OCI-LY7 (cell line): ENCODE measurements around the gene CRB2. TPM values are rescaled to one million over a fixed set of nuclear protein-coding genes. Genes with fewer than 3 reads are reported as not detected.

Experiments
- BruUV-seq: library from RNA; stranded (reverse); fragments of 400-500 nt; replicated peaks from 2 replicates; lab custom pipeline; 2021; lab: Mats Ljungman, UMichigan
- CTCF ChIA-PET: fragments of 300-600 bp; sonication (Branson Sonifier 250); formaldehyde crosslinking; loops from one replicate; lab custom pipeline; 2022; ENCODE audit warnings: antibody characterized with exemption; ENCODE audit not compliant: unreplicated experiment; lab: Charles Lee
- POLR2A ChIA-PET: fragments of 300-600 bp; sonication (Branson Sonifier 250); formaldehyde crosslinking; loops from one replicate; lab custom pipeline; 2022; ENCODE audit warnings: antibody characterized with exemption; lab: Charles Lee
- DNase-seq: peaks from one replicate; pipeline ENCODE4 v3.0.0-alpha.2; 2015; ENCODE audit warnings: low spot score
- H2AFZ ChIP-seq: fragments of 200-600 bp; sonication (generic), shearing (Covaris generic); 2 replicates; pipeline ENCODE4 v1.6.1; 2014; ENCODE audit warnings: mild to moderate bottlenecking, antibody characterized with exemption, low read length, moderate library complexity
- H3K27ac ChIP-seq: fragments of 200-600 bp; sonication (generic); 2 replicates; pipeline ENCODE4 v1.5.1; 2014; ENCODE audit warnings: mixed run types, low read depth, mild to moderate bottlenecking, moderate library complexity, low read length, inconsistent platforms; ENCODE audit not compliant: poor library complexity, severe bottlenecking
- H3K36me3 ChIP-seq: fragments of 200-600 bp; sonication (generic); 2 replicates; pipeline ENCODE4 v1.6.1; 2014; ENCODE audit warnings: mild to moderate bottlenecking, antibody characterized with exemption, low read length, moderate library complexity, mixed read lengths; ENCODE audit not compliant: insufficient read depth
- H3K4me1 ChIP-seq: fragments of 200-600 bp; sonication (generic); 2 replicates; pipeline ENCODE4 v1.5.1; 2014; ENCODE audit warnings: mild to moderate bottlenecking, low read length; ENCODE audit not compliant: insufficient read depth, poor library complexity, severe bottlenecking
- H3K4me2 ChIP-seq: fragments of 200-600 bp; sonication (generic); 2 replicates; pipeline ENCODE4 v1.6.1; 2014; ENCODE audit warnings: mild to moderate bottlenecking, low read length
- H3K4me3 ChIP-seq: fragments of 200-600 bp; sonication (generic); 2 replicates; pipeline ENCODE4 v1.5.1; 2014; ENCODE audit warnings: mild to moderate bottlenecking, low read depth, low read length; ENCODE audit not compliant: poor library complexity, severe bottlenecking
- H3K79me2 ChIP-seq: fragments of 200-600 bp; sonication (generic); 2 replicates; pipeline ENCODE4 v1.6.1; 2016; ENCODE audit warnings: low read depth, mild to moderate bottlenecking, low read length, moderate library complexity, mixed read lengths; ENCODE audit not compliant: insufficient read depth
- H3K9me2 ChIP-seq: fragments of 200-600 bp; sonication (generic); 2 replicates; pipeline ENCODE4 v1.6.1; 2016; ENCODE audit warnings: mild to moderate bottlenecking, low read length, mixed read lengths; ENCODE audit not compliant: insufficient read depth
- H3K9me3 ChIP-seq: fragments of 200-600 bp; sonication (generic); 2 replicates; pipeline ENCODE4 v1.6.1; 2014; ENCODE audit warnings: mild to moderate bottlenecking, mixed run types, low read length, mixed read lengths
- H4K20me1 ChIP-seq: fragments of 200-600 bp; sonication (generic); 2 replicates; pipeline ENCODE4 v1.6.1; 2014; ENCODE audit warnings: mild to moderate bottlenecking, antibody characterized with exemption, low read length, moderate library complexity, mixed read lengths; ENCODE audit not compliant: insufficient read depth
- CTCF ChIP-seq: fragments of 200-600 bp; sonication (generic); conservative IDR thresholded peaks from 2 replicates; pipeline ENCODE4 v1.5.1; 2014; ENCODE audit warnings: mild to moderate bottlenecking, antibody characterized with exemption, low read length, moderate library complexity, mixed read lengths
- EZH2phosphoT487 ChIP-seq: fragments of 200-600 bp; sonication (generic); IDR thresholded peaks from 2 replicates; pipeline ENCODE4 v1.6.1; 2018; ENCODE audit warnings: low read depth, borderline replicate concordance, mild to moderate bottlenecking, mixed run types, antibody characterized with exemption, low read length, moderate library complexity, mixed read lengths
- intact Hi-C: fragments of 100-400 bp; cut with micrococcal nuclease; formaldehyde crosslinking; loops from one replicate; pipeline ENCODE4 v1.10.0; 2022; ENCODE audit not compliant: unreplicated experiment
- total RNA-seq, 2 experiments: library from RNA; depleted of rRNA in 1 of 2; stranded (reverse); fragments of >200 nt in 1 of 2; shearing (Covaris generic) in 1 of 2; gene quantifications; 2 replicates each; pipeline ENCODE4 v1.2.3, GENCODE V29; 2014 to 2022

CRB2 gene
- total RNA-seq, 2 experiments from 2014 or later, result 1.6 to 3.4 TPM

GRCh38 chr9:123414204-123414603, 58.2 kb downstream of the CRB2 start:
- H3K36me3 ChIP-seq, result no peaks in the 10 kb centered on the region
- ChIA-PET CTCF (no interaction called here), POLR2A (no interaction called here)
- H3K4me1 ChIP-seq, result no peaks in the 10 kb centered on the region
- intact Hi-C loops, result no loop called here
- H3K79me2 ChIP-seq, result no peaks in the 10 kb centered on the region
- H3K27ac ChIP-seq, result no peak overlapping the region
- no peak overlapping the region for H3K4me2 ChIP-seq
- no peak overlapping the region for H3K4me3 ChIP-seq
- H3K9me3 ChIP-seq, result no peaks in the 10 kb centered on the region
- H2AFZ ChIP-seq, result no peak overlapping the region
- no peak for DNase-seq
- no peaks in the 10 kb centered on the region for H3K9me2 ChIP-seq
- no TSS peak for BruUV-seq
- no peaks in the 10 kb centered on the region for H4K20me1 ChIP-seq
- no peak for TF ChIP-seq CTCF
- no peak for TF ChIP-seq EZH2phosphoT487

- no peak overlapping the region for H3K4me3 ChIP-seq
- BruUV-seq, result no TSS peak
- TF ChIP-seq CTCF, result no peak
- TF ChIP-seq EZH2phosphoT487, result no peak
- H3K4me1 ChIP-seq, result no peaks in the 10 kb centered on the region
- H3K79me2 ChIP-seq, result no peaks in the 10 kb centered on the region
- H3K4me2 ChIP-seq, result no peak overlapping the region
- no peaks in the 10 kb centered on the region for H4K20me1 ChIP-seq
- H3K9me2 ChIP-seq, result no peaks in the 10 kb centered on the region
- no peak overlapping the region for H2AFZ ChIP-seq
- no peak for DNase-seq
- intact Hi-C loops, result no loop called here
- no peak overlapping the region for H3K27ac ChIP-seq
- POLR2A ChIA-PET, result no interaction called here
- H3K9me3 ChIP-seq, result no peaks in the 10 kb centered on the region
- no peaks in the 10 kb centered on the region for H3K36me3 ChIP-seq
- CTCF ChIA-PET, result interaction anchor here (0.6 kb wide), 1 partner anchor 1219 kb away, joined by 3 read pairs; no protein-coding TSS in a partner anchor
Observed at GRCh38 chr9:123414936-123415930, 59.2 kb downstream of the CRB2 start.

GRCh38 chr9:123416176-123416575, 60.2 kb downstream of the CRB2 start:
- H3K4me2 ChIP-seq, result no peak overlapping the region
- H3K79me2 ChIP-seq, result no peaks in the 10 kb centered on the region
- no peak overlapping the region for H3K27ac ChIP-seq
- no peaks in the 10 kb centered on the region for H3K9me2 ChIP-seq
- no peaks in the 10 kb centered on the region for H3K9me3 ChIP-seq
- DNase-seq, result no peak
- ChIA-PET POLR2A (no interaction called here), CTCF (interaction anchor here (0.6 kb wide), 1 partner anchor 1220 kb away, joined by 3 read pairs; no protein-coding TSS in a partner anchor)
- no peak for TF ChIP-seq EZH2phosphoT487
- no peak for TF ChIP-seq CTCF
- intact Hi-C loops, result no loop called here
- no peaks in the 10 kb centered on the region for H3K36me3 ChIP-seq
- no peak overlapping the region for H3K4me3 ChIP-seq
- H4K20me1 ChIP-seq, result no peaks in the 10 kb centered on the region
- no TSS peak for BruUV-seq
- H2AFZ ChIP-seq, result no peak overlapping the region
- no peaks in the 10 kb centered on the region for H3K4me1 ChIP-seq
